Measurements from ENCODE around the gene MRPL52.

- TF ChIP-seq, protein P1, sequence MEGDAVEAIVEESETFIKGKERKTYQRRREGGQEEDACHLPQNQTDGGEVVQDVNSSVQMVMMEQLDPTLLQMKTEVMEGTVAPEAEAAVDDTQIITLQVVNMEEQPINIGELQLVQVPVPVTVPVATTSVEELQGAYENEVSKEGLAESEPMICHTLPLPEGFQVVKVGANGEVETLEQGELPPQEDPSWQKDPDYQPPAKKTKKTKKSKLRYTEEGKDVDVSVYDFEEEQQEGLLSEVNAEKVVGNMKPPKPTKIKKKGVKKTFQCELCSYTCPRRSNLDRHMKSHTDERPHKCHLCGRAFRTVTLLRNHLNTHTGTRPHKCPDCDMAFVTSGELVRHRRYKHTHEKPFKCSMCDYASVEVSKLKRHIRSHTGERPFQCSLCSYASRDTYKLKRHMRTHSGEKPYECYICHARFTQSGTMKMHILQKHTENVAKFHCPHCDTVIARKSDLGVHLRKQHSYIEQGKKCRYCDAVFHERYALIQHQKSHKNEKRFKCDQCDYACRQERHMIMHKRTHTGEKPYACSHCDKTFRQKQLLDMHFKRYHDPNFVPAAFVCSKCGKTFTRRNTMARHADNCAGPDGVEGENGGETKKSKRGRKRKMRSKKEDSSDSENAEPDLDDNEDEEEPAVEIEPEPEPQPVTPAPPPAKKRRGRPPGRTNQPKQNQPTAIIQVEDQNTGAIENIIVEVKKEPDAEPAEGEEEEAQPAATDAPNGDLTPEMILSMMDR (IDR thresholded peaks at IDR 0.05 in 4 of 5, conservative IDR thresholded peaks at IDR 0.05 in 1 of 5) = no peak
- no peak for TF ChIP-seq POLR2A (IDR thresholded peaks at IDR 0.05)
These were observed 47.4 kb downstream of the MRPL52 start for GRCh38 chr14:22877000-22877501.
